ENCODE measurements around the gene ZNF853. TPM values are rescaled to one million over a fixed set of nuclear protein-coding genes. Genes with fewer than 3 reads are reported as not detected.

The ZNF853 gene
- total and polyA plus RNA-seq, 2 donors (not counting 3 experiments of a cell fraction or from before 2014, with no cell fraction given), result 0.47 to 0.58 TPM

- ChIA-PET POLR2A (no interaction called here), CTCF (no interaction called here)
- Histone ChIP-seq H3K36me3 (ENCODE audit: control insufficient read depth in 2 of 2, extremely low read depth in 1 of 2, insufficient read depth in 2 of 2, low read length in 2 of 2) (peaks cover 8 to 36% of the 10 kb centered on the region in 2 experiments), H3K27me3 (ENCODE audit: control insufficient read depth in 2 of 2, insufficient read depth in 2 of 2, low read length in 2 of 2) (no peaks in the 10 kb centered on the region), H3K4me1 (ENCODE audit: control insufficient read depth, extremely low read depth, insufficient read depth, low read length) (no peaks in the 10 kb centered on the region), H3K9ac (replicated peaks; ENCODE audit: extremely low read depth, insufficient read depth, low read length) (no peak overlapping the region), H3K4me2 (ENCODE audit: insufficient read depth, low read length) (no peak overlapping the region), H3K9me3 (replicated peaks; ENCODE audit: control insufficient read depth, insufficient read depth, low read length) (no peaks in the 10 kb centered on the region), H3K79me2 (ENCODE audit: control insufficient read depth, insufficient read depth, low read length) (no peaks in the 10 kb centered on the region), H3K9me1 (replicated peaks; ENCODE audit: control insufficient read depth, extremely low read depth, insufficient read depth, low read length) (no peaks in the 10 kb centered on the region), H3K27ac (ENCODE audit: insufficient read depth, low read depth, low read length) (no peak overlapping the region), H2AFZ (ENCODE audit: low read depth, low read length) (no peak overlapping the region), H4K20me1 (replicated peaks; ENCODE audit: control insufficient read depth, extremely low read depth, insufficient read depth, low read length) (no peaks in the 10 kb centered on the region), H3K4me3 (replicated peaks in 1 of 3; ENCODE audit: insufficient read depth in 1 of 3, low read depth in 1 of 3, low read length in 3 of 3) (no peak overlapping the region)
- no TSS peak for BruUV-seq (replicated peaks)
- DNase-seq (ENCODE audit: low read depth, low spot score) (no peak), FAIRE-seq (no peak)
- intact Hi-C loops (cut with micrococcal nuclease) (no loop called here), dilution Hi-C loops (cut with MboI; ENCODE audit: extremely low pct_ligation_motif_present, low sequenced_read_pairs) (no loop called here)
- TF ChIP-seq GATA2 (IDR thresholded peaks at IDR 0.05; ENCODE audit: insufficient read depth, insufficient read length, low read depth, low read length), result no peak
- TF ChIP-seq EZH2 (IDR thresholded peaks at IDR 0.05; ENCODE audit: borderline replicate concordance, low read depth, low read length, severe bottlenecking), result no peak
- TF ChIP-seq FOS (IDR thresholded peaks at IDR 0.05; ENCODE audit: borderline replicate concordance, insufficient read depth, low read length), result no peak
- TF ChIP-seq POLR2AphosphoS5 (IDR thresholded peaks at IDR 0.05; ENCODE audit: insufficient read depth, low read depth, low read length), result no peak
- TF ChIP-seq POLR2A (IDR thresholded peaks at IDR 0.05; ENCODE audit: low read depth, low read length), result no peak
- TF ChIP-seq JUN (IDR thresholded peaks at IDR 0.05; ENCODE audit: borderline replicate concordance, insufficient read depth, insufficient read length, low read depth), result no peak
- TF ChIP-seq CTCF (IDR thresholded peaks at IDR 0.05; ENCODE audit: extremely low read depth in 1 of 2, insufficient read depth in 1 of 2, low read depth in 1 of 2, low read length in 2 of 2), result no peak
- TF ChIP-seq MYC (IDR thresholded peaks at IDR 0.05; ENCODE audit: low read depth, low read length), result no peak
- TF ChIP-seq MAX (IDR thresholded peaks at IDR 0.05; ENCODE audit: insufficient read depth, insufficient read length), result no peak
Measured at GRCh38 chr7:6648066-6648814, 32.8 kb downstream of the ZNF853 start.
